HG03064 (cell line): ENCODE data around the gene CCBE1.

ENCODE experiments used
- ATAC-seq: cut with Tn5 transposase; IDR thresholded peaks from one replicate; pipeline ENCODE4 v1.9.1; 2021; ENCODE audit warnings: low read depth; ENCODE audit not compliant: unreplicated experiment

Gene CCBE1

DNA sequence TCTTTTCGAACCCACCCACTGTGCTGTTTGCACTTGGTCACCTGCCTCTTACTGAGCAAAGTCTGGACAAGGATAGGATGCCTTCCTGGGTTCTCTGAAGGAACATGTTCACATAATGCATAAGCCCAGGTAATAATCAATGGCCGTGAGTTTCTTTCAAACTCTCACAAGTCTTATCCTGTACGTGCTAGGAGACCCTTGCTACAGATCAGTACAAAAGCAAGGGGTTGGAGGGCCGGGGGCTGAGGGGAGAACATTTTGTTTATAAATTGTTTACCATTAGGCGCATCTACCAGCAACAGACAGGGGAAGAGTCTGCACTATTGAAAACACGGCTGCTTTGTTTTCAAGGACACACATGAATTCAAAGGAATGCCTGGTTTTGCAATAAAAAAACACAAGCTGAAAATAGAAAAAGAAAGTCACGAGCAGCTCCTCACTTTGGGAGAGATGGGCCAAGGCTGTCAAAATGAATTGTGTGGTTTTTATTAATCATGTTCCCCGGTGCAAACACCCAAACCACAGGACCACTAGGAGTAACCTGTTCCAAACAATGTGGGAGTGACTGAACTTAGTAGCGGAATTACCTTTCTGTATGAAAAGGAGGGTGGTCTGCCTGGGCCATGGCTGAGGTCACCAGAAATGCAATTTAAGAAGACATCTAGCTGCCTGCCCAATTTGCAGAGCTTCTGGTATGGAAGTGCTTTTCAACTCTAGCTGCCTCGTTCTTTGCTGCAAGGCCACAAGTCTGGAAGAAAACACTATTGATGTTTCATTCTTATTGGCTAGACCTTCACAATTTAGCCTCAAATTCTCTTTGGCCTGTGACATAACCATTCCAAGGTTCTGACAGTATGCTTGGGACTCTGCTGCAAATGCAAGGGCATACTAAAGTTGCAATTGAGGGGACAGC, 73.5 kb downstream of the CCBE1 start:
- ATAC-seq = no peak

DNA sequence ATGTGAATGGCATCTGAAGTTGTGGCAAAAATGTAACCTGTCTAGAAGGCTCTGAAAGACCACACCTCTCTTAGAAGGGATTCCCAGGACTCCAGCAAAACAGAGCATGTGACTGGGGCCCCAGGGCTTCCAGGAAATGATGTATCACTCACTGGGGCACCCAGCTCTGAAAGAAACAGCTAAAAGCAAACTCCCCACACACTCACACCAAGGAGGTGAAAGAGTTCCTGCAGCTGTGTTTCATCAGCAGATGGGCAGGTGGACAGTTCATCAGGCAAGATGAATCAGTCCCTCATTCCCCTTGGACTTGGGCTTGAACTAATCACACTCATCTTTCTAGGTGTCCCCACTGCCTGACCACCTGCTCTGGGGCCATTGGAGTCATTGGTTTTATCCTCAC, 76.2 kb downstream of the CCBE1 start:
- no peak for ATAC-seq

DNA sequence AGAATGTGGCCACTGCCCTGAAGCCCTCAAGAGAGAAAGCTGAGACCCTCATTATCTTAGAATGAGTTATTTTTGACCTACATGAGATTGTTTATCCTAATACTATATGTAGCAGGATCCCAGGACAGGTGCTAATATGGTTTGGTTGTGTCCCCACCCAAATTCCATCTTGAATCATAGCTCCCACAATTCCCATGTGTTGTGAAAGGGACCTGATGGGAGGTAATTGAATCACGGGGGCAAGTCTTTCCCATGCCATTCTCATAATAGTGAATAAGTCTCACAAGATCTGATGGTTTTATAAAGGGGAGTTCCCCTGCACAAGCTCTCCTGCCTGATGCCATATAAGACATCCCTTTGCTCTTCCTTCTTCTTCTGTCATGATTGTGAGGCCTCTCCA, 76.8 kb downstream of the CCBE1 start:
- ATAC-seq = no peak

DNA sequence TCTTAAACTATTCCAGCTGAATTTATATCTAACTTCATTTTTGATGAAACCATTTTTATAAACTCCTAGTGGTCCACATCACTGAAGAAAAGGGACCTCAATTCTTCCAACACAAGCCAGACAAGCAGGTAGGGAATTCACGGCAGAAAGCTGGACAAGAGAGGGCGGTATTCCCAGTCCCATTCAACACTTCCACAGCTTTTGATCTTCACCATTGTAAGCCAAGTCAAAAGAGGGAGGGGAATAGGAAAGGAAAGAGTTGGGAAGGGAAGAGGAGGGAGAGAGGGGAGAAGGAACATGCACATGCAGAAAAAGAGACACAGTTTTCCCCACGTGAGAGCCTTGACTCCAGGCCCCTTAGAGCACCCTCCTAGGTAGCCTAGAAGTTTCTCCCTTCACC, 77.4 kb downstream of the CCBE1 start:
- ATAC-seq = no peak

DNA sequence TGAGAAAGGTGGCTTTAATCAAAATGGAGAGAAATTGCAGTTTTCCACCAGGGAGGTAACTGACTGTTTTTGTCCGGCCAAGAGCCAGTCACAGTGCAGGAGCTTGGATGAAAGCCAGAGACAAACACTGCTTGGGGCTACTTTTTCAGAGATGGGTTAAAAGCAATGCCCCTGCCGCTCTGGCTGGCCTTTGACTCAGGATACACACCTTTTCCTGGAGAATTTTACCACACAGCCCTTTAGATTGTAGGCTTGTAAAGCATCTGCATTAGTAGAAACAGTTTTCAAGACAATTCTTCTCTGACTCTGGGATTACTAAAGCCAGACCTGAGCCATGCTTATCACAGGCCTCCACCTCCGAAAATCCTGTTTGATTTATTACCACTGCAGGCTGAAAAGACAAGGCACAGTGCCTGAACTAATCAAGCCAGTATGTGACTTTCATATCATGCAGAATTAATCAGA, 79.7 kb downstream of the CCBE1 start:
- ATAC-seq = no peak

DNA sequence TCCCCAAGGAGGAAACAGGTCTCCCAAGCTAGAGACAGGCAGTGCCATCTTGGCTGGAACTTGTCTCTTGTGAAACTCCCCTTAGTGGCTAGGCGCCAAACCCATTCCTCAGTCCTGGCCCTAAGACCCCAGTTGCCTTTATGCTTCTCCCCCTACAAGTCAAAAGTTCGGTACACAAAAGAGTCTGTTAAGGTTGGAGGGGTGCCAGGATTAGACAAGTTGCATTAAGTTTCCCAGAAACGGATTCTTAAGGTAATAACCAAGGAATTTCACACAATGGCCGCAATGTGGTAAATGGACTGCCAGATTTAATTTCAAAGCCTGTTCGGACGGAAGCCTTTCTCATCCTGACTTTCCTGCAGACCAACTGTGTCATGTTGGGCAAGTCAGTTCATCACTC, 80.7 kb downstream of the CCBE1 start:
- ATAC-seq = no peak

DNA sequence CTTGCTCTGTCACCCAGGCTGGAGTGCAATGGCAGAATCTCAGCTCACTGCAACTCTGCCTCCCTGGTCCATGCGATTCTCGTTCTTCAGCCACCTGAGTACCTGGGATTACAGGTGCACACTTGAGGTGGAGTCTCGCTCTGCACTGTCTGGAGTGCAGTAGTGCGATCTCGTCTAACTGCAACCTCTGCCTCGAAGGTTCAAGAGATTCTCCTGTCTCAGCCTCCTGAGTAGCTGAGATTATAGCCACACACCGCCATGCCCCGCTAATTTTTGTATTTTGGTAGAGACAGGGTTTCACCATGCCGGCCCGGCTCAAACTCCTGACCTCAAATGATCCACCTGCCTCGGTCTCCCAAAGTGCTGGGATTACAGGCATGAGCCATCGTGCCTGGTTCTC, 83.3 kb downstream of the CCBE1 start:
- ATAC-seq = no peak

DNA sequence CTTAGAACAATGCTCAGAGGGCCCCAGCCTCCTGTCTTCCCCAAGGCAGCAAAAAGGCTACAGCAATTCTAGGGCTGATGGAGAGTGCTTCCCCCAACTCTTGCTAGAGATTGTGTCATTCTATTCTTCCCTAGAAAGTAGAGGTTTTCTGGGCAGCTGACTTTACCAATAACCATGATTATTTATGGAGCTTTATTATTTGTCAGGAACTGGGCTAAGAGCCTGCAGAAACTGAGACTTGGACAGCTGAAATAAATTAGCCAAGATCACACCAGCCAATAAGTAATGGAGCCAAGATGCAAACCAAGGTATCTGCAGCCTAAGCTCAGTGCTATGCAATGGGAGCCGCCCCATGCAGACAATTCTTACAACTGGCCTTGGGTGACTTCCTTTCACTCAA, 84.8 kb downstream of the CCBE1 start:
- no peak for ATAC-seq

DNA sequence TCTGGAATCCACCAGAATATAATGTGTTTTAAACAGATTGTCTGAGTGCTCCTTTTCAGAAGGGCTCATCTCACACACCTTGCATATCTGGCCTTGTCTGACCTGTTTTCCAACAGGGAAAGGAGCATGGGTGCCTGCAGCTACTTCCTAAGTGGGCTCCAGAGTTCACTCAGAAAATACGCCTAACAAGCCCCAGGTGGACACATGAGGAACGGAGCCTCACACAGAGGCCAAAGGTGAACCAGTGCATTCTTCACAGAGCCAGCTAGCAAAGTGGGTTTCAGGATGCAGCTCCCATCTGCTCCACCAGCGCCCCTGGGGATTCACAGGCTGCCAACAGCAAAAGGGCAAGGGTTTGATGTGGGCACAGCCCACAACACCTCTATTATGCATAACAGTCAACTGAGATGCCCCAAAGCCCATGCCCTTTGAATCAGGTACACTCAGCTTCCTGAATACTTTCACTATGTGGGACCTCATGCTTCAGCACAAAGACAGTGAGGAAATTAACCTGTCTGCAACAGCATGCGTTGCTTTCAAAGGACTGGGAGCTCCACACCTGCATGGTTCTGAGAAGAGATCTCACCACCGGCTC, 86.6 kb downstream of the CCBE1 start:
- no peak for ATAC-seq

DNA sequence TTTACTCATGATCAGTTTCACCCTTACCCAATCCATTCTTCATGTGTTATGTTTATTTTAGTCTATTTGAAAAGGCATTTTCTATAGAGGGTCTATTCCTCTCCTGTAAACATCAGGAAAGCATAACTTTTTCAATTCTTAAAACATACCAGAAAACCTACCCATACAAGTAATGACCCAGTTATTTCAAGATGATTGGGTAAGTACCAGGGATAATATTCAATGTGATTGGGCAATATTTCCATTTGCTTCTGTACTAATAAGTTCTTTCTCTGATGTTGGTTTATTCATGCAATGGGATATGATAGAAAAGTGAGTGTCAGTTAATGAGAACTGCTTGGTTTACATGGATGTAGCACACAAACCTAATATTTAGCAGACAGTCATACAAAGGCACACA, 87.6 kb downstream of the CCBE1 start:
- ATAC-seq = no peak

DNA sequence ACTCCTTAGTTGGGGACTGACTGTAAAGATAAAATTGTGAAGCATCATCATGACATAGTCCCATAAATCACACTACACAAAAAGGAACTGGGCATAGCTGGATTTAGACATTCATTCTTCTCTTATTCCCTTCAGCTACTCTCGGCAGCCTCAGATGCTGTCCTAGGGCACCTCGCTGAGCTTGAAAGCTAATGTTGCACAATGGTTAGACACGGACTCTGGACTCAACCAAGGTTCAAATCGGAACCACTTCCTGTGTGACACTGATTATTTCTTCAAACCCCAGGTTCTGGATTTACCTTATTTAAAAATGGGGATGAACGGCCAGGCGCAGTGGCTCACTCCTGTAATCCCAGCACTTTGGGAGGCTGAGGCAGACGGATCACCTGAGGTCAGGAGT, 89.8 kb downstream of the CCBE1 start:
- no peak for ATAC-seq

DNA sequence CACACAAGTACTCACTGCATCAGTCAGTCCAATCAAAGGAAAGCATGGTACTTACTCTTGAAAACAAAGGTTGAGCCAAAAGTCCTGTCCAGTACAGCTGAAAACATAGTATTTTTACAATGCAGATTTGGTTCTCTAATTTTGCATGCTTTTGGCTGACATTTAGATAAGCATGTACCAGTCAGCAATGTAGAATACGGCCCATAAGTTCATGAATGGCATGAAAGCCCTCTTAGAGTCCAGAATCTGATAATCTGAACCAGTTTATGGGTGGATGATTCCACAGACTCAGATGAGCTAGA, 90.2 kb downstream of the CCBE1 start:
- no peak for ATAC-seq

DNA sequence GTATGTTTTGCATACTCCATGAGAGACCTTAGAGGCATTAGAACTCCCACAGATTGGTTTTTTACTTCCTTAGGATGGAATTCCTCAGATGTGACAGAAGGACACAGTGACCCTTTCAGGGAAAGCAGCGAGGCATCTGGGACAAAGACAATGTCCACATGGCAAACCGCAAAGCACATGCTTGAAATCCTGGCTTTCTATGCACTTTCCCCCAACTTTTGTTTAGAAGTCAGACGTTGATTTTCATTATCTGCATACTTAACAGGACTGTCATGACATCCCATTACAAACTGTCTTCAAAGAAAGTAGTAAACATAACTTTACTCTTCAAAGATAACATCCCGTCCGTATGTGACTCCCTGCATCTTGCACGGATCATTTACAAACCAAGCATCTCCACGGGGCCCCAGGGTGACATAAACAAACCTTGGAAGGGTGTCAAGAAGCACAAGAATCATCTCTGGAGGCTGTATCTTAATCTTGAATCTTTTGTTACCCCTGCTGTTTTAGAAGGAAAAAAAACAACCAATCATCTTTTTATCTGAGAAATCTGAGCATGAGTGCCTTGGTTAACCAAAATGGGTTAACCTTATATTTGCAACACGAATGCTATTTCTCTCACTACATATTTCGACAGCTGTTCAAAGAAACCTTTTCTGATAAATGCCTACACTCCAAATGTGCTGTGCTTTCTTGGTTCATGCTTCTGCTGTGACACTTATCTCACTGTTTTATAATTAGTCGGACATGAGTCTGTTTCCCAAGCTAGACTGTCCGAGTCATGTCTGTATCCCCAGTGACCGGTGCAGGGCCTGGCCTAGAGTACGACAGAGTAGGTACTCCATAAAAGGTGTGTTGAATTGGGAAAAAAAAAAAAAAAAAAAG, 90.8 kb downstream of the CCBE1 start:
- no peak for ATAC-seq

DNA sequence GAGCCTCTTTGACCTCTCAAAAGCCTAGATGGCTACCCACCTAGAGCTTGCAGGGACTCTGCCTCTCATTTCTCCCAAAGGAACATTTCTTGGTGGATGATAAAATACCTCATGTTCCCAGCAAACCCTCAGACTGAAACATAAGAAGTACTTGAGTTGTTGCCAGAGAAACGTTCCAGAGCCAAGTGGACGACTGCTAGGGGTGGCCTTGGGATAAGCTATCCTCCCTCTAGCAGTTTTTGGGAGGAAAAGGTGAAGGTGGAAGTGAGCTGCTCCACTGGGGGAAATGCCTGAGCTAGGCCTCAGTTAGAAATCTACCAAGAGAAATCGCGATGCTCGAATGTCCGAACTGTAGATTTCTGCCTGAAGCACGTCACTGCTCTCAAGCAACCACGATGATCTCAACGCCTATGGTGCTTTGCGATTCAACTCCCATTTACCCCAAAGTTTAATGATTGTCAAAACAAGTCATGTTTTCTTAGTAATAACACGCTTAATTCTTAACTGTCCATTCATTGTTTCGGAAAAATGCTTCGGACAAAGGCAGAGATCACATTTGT, 91.5 kb downstream of the CCBE1 start:
- ATAC-seq = no peak

DNA sequence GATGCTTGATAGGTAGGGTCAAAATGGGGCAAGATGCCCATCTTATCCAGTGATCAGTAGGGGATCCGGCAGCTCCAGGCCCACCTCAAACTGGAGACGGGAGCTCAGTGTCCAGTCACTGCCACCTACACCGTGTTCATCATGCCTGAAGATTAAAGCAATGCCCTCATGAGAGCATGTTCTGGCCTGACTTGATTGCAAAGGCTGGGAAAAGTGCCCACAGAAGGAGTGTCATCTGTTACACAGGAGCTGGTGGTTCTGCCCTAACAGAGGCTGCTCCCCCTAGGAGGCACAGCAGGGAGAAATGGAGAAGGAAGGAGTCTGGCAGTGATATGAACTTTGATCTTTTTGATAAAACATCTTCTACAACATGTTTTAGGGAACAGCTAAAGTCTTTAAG, 92.3 kb downstream of the CCBE1 start:
- no peak for ATAC-seq

DNA sequence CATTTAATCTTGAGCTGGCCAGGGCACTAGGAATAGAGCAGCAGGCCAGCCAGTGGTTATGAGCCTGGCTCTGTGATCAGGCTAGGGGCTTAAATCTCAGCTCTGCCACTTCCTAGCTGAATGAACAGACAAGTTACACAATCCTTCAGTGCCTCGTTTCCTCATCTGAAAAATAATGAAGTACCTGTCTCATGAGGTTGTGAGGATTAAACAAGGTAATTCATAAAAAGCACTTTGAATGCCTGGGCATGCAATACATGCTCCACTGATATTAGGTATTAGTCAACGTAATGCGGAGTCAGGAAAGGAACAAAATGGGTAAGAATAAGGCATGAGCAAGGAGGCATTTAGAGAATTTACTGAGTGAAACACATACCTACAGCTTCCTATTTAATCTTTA, 100.2 kb downstream of the CCBE1 start:
- no peak for ATAC-seq

DNA sequence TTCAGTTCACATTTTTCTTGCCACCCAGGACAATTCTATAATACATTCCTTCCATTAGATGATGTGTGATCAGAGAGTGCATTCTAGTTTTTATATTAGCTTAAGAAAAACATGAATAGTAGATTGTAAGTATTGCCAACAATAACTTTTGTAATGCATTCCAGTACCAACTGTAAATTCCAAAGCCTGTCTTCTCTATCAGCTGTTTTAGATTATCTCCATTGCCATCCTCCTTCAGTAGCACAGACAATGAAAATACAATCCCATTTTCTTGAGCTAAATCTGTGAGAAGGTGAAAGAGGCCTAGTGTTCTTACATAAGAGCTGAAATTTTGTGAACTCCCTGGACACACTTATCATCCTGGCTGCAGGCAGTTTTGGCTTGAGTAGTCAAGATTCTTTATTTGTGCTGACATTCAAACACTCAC, 103.9 kb downstream of the CCBE1 start:
- no peak for ATAC-seq

DNA sequence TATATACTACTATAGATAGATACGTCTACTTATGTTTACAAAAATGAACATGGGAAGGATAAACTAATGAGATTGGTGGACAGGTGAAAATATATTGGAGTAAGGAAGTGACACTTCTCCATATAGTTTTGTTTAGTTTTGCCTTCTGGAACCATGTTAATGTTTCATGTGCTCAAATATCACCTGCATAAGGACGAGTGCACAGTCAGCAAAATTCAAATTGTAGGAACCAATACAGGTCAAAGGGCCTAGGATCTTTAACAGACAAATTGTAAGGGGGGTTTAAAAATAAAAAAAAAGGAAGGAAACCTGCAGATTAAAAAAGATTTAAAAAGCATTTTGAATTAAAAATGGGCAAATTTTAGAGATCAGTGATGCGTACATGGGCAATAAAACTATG, 104.6 kb downstream of the CCBE1 start:
- ATAC-seq = no peak

DNA sequence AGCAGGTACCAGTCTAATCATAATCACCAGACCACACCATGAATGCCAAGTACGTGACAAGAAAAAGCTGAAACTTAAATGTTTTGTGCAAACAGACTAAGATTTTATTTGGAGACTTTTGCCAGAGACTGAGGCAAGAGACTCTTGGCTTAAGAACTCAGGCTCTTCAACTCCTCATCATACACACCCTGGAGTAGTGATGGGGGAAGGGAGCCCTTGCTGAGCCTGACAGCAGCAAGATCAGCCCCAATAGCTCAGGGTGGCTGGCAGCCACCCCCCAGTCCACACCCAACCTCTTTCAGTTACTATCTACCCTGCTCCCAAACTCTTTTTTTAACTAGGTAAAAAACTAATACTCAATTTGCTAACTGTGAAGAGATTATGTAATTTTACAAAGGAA, 114.8 kb downstream of the CCBE1 start:
- ATAC-seq = no peak

DNA sequence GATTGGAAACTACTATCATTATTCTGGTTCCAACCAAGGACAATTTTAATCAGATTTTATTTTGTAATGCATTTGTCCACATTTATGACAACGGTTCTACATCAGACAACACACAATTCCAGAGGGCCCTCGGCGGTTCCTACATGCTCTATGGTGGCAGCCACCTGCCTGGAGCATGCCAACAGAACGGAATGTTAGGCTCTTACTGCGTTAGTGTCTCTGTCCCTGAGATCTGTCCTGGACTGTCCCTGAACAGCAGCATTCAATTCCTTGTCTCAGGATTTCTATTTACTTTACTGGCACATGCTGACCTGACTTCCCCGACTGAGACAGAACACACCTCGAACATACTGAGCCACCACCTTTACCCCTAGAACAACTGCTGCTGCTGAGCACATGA, 117.7 kb downstream of the CCBE1 start:
- no peak for ATAC-seq

DNA sequence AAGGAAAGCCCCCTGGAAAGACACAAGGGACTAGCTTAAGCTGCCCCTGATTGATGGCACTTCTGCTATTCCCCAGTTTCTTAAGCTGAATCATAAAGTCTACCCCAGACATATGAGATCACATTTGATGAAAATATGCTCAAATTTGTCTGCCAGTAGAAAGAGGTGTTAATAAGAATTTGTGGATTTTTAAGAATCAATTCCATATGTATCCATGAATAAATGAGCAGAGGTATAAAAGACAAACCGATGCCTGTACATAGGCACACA, 119.9 kb downstream of the CCBE1 start:
- no peak for ATAC-seq
